Tibial nerve (tissue), 4 donors: ENCODE data around the gene SLC44A5.

Experiments used
- CTCF ChIP-seq, 5 experiments: fragments of 200-600 bp in 3 of 5; fragments of 450-650 bp in 2 of 5; sonication (generic) in 3 of 5; IDR thresholded peaks; one replicate each; pipeline ENCODE4 v1.5.1; 2016 to 2019; ENCODE audit warnings: antibody characterized with exemption in 5 of 5, mild to moderate bottlenecking in 3 of 5, moderate library complexity in 2 of 5
- EP300 ChIP-seq, 2 donors: sonication (generic); formaldehyde crosslinking; IDR thresholded peaks; one replicate each; pipeline ENCODE4 v1.6.1; 2017; ENCODE audit warnings: antibody characterized with exemption in 2 of 2, mild to moderate bottlenecking in 1 of 2
- POLR2A ChIP-seq, 2 donors: fragments of 450-650 bp; IDR thresholded peaks; one replicate each; pipeline ENCODE4 v1.6.1; 2017; ENCODE audit warnings: antibody characterized with exemption in 2 of 2, mild to moderate bottlenecking in 2 of 2, moderate library complexity in 2 of 2

GRCh38 chr1:75188892-75189291 lies 422.0 kb downstream of the SLC44A5 start:
- TF ChIP-seq CTCF (IDR thresholded peaks at IDR 0.05) = no peak
- TF ChIP-seq EP300 (IDR thresholded peaks at IDR 0.05) = no peak
- TF ChIP-seq POLR2A (IDR thresholded peaks at IDR 0.05) = no peak
